Kidney (tissue), 14 donors: ENCODE measurements around the gene GAMT. TPM values are rescaled to one million over a fixed set of nuclear protein-coding genes. Genes with fewer than 3 reads are reported as not detected.

Source experiments
- DNase-seq, 5 donors: peaks; one replicate each; pipeline ENCODE4 v3.0.0-alpha.2; 2013 to 2020
- FAIRE-seq: peaks from 2 replicates; lab custom pipeline; 2012; peaks lifted over from hg19 to GRCh38; lab: Jason Lieb, UNC
- H3K27ac ChIP-seq, 2 donors: one replicate each; pipeline ENCODE4 v1.7.0; 2013; ENCODE audit warnings: low read depth in 2 of 2, low read length in 2 of 2, inconsistent platforms in 1 of 2
- H3K27me3 ChIP-seq: one replicate; pipeline ENCODE4 v1.7.1; 2013; ENCODE audit warnings: low read length, inconsistent platforms; ENCODE audit not compliant: control insufficient read depth, insufficient read depth
- H3K36me3 ChIP-seq, 3 donors: one replicate each; pipeline versions ENCODE4 v1.7.0 to v1.7.1; 2013; ENCODE audit warnings: low read length in 3 of 3, control low read depth in 1 of 3, inconsistent platforms in 1 of 3; ENCODE audit not compliant: insufficient read depth in 3 of 3, control insufficient read depth in 2 of 3
- H3K4me1 ChIP-seq, 3 donors: one replicate each; pipeline versions ENCODE4 v1.7.0 to v1.7.1; 2013; ENCODE audit warnings: low read length in 3 of 3, inconsistent platforms in 1 of 3, low read depth in 1 of 3; ENCODE audit not compliant: control insufficient read depth in 2 of 3, insufficient read depth in 2 of 3
- H3K4me3 ChIP-seq, 3 donors: one replicate each; pipeline versions ENCODE4 v1.7.0 to v1.8.1; 2013; ENCODE audit warnings: low read length in 3 of 3, control low read depth in 1 of 3, inconsistent platforms in 1 of 3
- H3K9ac ChIP-seq, 3 donors: one replicate each; pipeline versions ENCODE4 v1.7.0 to v1.7.1; 2013; ENCODE audit warnings: low read length in 3 of 3, control low read depth in 1 of 3, inconsistent platforms in 1 of 3
- H3K9me3 ChIP-seq, 3 donors: one replicate each; pipeline versions ENCODE4 v1.7.0 to v1.7.1; 2013; ENCODE audit warnings: low read length in 3 of 3, control low read depth in 1 of 3, inconsistent platforms in 1 of 3; ENCODE audit not compliant: control insufficient read depth in 2 of 3, insufficient read depth in 1 of 3
- CTCF ChIP-seq: IDR thresholded peaks from 3 replicates; pipeline ENCODE4 v1.5.1; 2012; ENCODE audit warnings: mild to moderate bottlenecking, moderate library complexity, borderline replicate concordance; ENCODE audit not compliant: insufficient read depth; ENCODE audit errors: extremely low read depth
- intact Hi-C: fragments of 100-400 bp; cut with DNase I; formaldehyde crosslinking; loops from one replicate; pipeline ENCODE4 v1.11.1; 2022
- polyA plus RNA-seq: library from polyadenylated mRNA; stranded (reverse); fragments of 350-450 nt; fragmentation: Illumina TruSeq; extraction: RNeasy Lipid Tissue Mini Kit (QIAGEN cat#74804); gene quantifications from one replicate; pipeline ENCODE4 v1.2.3, GENCODE V29; 2014; ENCODE audit warnings: low read depth, low replicate concordance; ENCODE audit not compliant: insufficient read depth
- total RNA-seq: library from RNA; stranded (reverse); fragmentation: NEBNext Ultra II Directional; extraction: Animal tissue kit (Norgen Biotek cat#: 25700); gene quantifications from one replicate; pipeline ENCODE4 v1.2.1, GENCODE V29; 2021
- donor health status: control.
- donor health status: control.
- donor health status: control.
- donor health status: control.
- donor health status: control.
- donor health status: DM: yes; HTN: yes; CAD: no.
- donor health status: Normal renal cell carcinoma (clear cell type).

Gene GAMT
- total and polyA plus RNA-seq, 2 donors from 2014 or later: 16.3 to 209 TPM

- H3K27me3 ChIP-seq: no peaks in the 10 kb centered on the region
- H3K9me3 ChIP-seq: no peaks in the 10 kb centered on the region
- no peak for TF ChIP-seq CTCF
- H3K4me3 ChIP-seq: no peak overlapping the region
- peak in 1 of 5 donors; percentile 69 for DNase-seq
- peaks cover 0 to 8% (median 0%) of the 10 kb centered on the region in 3 donors for H3K4me1 ChIP-seq
- intact Hi-C loops: no loop called here
- peaks cover 4 to 24% (median 16%) of the 10 kb centered on the region in 3 donors for H3K36me3 ChIP-seq
- H3K27ac ChIP-seq: no peak overlapping the region
- H3K9ac ChIP-seq: no peak overlapping the region
- no peak for FAIRE-seq
Measured at GRCh38 chr19:1388637-1389026, 12.7 kb downstream of the GAMT start.

- peaks cover 4 to 20% (median 13%) of the 10 kb centered on the region in 3 donors for H3K36me3 ChIP-seq
Measured at GRCh38 chr19:1387684-1388636, 13.4 kb downstream of the GAMT start.

GRCh38 chr19:1386945-1387683 lies 14.2 kb downstream of the GAMT start:
- Histone ChIP-seq H3K4me1 (peaks cover 0 to 8% (median 0%) of the 10 kb centered on the region in 3 donors), H3K9ac (no peak overlapping the region), H3K36me3 (peaks cover 4 to 17% (median 10%) of the 10 kb centered on the region in 3 donors), H3K9me3 (no peaks in the 10 kb centered on the region), H3K27ac (no peak overlapping the region), H3K4me3 (no peak overlapping the region), H3K27me3 (no peaks in the 10 kb centered on the region)
- intact Hi-C loops: no loop called here
- FAIRE-seq: no peak
- peak in 1 of 5 donors; percentile 68 for DNase-seq
- no peak for TF ChIP-seq CTCF

More at GRCh38 chr19:1387684-1388636, 13.4 kb downstream of the GAMT start:
- H3K27me3 ChIP-seq: no peaks in the 10 kb centered on the region
- H3K9ac ChIP-seq: no peak overlapping the region
- TF ChIP-seq CTCF: no peak
- intact Hi-C loops: no loop called here
- H3K4me1 ChIP-seq: peaks cover 0 to 8% (median 0%) of the 10 kb centered on the region in 3 donors
- no peak for FAIRE-seq
- no peak overlapping the region for H3K27ac ChIP-seq
- peak in 1 of 5 donors; percentile 72 for DNase-seq
- H3K4me3 ChIP-seq: no peak overlapping the region
- no peaks in the 10 kb centered on the region for H3K9me3 ChIP-seq
